Liver (tissue), 3 donors: ENCODE data around the gene SYT15.
"Not testable (repeated sequence)": the region's sequence is repeated elsewhere in the genome, so short reads cannot be mapped to it uniquely, and the experiment has no call there.

Source experiments
- GABPA ChIP-seq, 2 donors: IDR thresholded peaks in 1 of 2; conservative IDR thresholded peaks in 1 of 2; 2 replicates each; pipeline ENCODE4 v1.6.1; 2016; ENCODE audit warnings: antibody characterized with exemption in 2 of 2, mild to moderate bottlenecking in 1 of 2, moderate library complexity in 1 of 2
- RAD21 ChIP-seq, 2 donors: IDR thresholded peaks; 2 replicates each; pipeline ENCODE4 v1.6.1; 2016; ENCODE audit warnings: antibody characterized with exemption in 2 of 2, mild to moderate bottlenecking in 2 of 2
- RXRA ChIP-seq, 2 donors: IDR thresholded peaks; 2 replicates each; pipeline ENCODE4 v1.6.1; 2017 to 2018; ENCODE audit warnings: antibody characterized with exemption in 2 of 2, mild to moderate bottlenecking in 1 of 2
- SP1 ChIP-seq: IDR thresholded peaks from 2 replicates; pipeline ENCODE4 v1.6.1; 2018; ENCODE audit warnings: antibody characterized with exemption, mild to moderate bottlenecking
- TAF1 ChIP-seq: conservative IDR thresholded peaks from 2 replicates; pipeline ENCODE4 v1.6.1; 2016; ENCODE audit warnings: antibody characterized with exemption, mild to moderate bottlenecking
- TF ChIP-seq, protein P1 (sequence below): fragments of 150-350 bp; IDR thresholded peaks from 2 replicates; pipeline ENCODE4 v1.5.1; 2017; ENCODE audit warnings: improper control_type of control experiment, low read depth, low read length; ENCODE audit not compliant: missing input control
- TF ChIP-seq, protein P2 (sequence below): IDR thresholded peaks from 2 replicates; pipeline ENCODE4 v1.6.1; 2016; ENCODE audit warnings: antibody characterized with exemption
- TF ChIP-seq, protein P3 (sequence below): IDR thresholded peaks from 2 replicates; pipeline ENCODE4 v1.6.1; 2016; ENCODE audit warnings: antibody characterized with exemption
- TF ChIP-seq, protein P4 (sequence below): IDR thresholded peaks from 2 replicates; pipeline ENCODE4 v1.6.1; 2016; ENCODE audit warnings: antibody characterized with exemption, mild to moderate bottlenecking
- TF ChIP-seq, protein P5 (sequence below): IDR thresholded peaks from 2 replicates; pipeline ENCODE4 v1.6.1; 2016; ENCODE audit warnings: antibody characterized with exemption
- donor health status: healthy.
- donor health status: healthy.

DNA sequence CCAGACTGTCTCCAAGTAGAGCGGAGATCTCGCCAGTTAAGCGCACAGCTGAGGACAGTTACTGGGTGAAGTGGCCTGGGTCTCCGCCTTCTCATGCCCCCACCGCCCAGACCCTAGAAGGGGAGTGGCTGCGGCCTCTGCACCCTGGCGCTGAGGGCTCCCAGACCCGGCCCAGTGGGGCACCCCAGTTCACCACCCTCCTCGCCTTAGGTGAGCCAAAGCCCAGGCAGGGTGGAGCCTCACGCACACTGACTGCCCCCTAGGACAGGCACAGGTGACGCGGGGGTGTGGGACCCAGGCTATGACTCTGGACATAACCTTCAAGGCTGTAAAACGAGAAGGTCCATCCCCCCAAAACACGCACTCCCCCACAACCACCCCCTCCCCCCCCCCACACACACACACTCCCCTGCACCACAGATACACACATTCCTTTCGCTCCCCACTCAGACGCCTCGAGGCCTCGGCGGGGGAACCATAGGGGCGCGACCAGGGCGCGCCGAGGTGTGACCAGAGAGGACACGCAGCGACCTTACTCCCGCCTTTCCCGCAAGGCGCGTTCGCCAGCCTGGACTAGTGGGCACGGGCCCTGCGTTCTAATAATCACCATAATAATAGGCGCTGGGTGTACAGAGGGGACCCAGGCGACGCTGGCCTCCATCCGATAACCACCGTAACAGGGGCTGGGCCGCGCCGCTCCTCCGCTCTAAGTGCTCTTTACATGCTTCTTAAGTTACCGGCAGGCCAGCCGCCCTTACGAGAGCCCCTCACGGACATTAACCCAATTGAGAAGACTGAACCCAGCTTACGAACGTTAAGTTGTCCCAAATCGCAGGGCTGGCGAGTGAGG, 1.1 kb upstream of the SYT15 start:
- TF ChIP-seq, protein P1, sequence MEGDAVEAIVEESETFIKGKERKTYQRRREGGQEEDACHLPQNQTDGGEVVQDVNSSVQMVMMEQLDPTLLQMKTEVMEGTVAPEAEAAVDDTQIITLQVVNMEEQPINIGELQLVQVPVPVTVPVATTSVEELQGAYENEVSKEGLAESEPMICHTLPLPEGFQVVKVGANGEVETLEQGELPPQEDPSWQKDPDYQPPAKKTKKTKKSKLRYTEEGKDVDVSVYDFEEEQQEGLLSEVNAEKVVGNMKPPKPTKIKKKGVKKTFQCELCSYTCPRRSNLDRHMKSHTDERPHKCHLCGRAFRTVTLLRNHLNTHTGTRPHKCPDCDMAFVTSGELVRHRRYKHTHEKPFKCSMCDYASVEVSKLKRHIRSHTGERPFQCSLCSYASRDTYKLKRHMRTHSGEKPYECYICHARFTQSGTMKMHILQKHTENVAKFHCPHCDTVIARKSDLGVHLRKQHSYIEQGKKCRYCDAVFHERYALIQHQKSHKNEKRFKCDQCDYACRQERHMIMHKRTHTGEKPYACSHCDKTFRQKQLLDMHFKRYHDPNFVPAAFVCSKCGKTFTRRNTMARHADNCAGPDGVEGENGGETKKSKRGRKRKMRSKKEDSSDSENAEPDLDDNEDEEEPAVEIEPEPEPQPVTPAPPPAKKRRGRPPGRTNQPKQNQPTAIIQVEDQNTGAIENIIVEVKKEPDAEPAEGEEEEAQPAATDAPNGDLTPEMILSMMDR: not testable (repeated sequence)
- TF ChIP-seq, protein P2, sequence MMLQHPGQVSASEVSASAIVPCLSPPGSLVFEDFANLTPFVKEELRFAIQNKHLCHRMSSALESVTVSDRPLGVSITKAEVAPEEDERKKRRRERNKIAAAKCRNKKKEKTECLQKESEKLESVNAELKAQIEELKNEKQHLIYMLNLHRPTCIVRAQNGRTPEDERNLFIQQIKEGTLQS: not testable (repeated sequence)
- TF ChIP-seq, protein P3, sequence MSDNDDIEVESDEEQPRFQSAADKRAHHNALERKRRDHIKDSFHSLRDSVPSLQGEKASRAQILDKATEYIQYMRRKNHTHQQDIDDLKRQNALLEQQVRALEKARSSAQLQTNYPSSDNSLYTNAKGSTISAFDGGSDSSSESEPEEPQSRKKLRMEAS: not testable (repeated sequence)
- TF ChIP-seq, protein P4, sequence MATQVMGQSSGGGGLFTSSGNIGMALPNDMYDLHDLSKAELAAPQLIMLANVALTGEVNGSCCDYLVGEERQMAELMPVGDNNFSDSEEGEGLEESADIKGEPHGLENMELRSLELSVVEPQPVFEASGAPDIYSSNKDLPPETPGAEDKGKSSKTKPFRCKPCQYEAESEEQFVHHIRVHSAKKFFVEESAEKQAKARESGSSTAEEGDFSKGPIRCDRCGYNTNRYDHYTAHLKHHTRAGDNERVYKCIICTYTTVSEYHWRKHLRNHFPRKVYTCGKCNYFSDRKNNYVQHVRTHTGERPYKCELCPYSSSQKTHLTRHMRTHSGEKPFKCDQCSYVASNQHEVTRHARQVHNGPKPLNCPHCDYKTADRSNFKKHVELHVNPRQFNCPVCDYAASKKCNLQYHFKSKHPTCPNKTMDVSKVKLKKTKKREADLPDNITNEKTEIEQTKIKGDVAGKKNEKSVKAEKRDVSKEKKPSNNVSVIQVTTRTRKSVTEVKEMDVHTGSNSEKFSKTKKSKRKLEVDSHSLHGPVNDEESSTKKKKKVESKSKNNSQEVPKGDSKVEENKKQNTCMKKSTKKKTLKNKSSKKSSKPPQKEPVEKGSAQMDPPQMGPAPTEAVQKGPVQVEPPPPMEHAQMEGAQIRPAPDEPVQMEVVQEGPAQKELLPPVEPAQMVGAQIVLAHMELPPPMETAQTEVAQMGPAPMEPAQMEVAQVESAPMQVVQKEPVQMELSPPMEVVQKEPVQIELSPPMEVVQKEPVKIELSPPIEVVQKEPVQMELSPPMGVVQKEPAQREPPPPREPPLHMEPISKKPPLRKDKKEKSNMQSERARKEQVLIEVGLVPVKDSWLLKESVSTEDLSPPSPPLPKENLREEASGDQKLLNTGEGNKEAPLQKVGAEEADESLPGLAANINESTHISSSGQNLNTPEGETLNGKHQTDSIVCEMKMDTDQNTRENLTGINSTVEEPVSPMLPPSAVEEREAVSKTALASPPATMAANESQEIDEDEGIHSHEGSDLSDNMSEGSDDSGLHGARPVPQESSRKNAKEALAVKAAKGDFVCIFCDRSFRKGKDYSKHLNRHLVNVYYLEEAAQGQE: not testable (repeated sequence)
- TF ChIP-seq, protein P5, sequence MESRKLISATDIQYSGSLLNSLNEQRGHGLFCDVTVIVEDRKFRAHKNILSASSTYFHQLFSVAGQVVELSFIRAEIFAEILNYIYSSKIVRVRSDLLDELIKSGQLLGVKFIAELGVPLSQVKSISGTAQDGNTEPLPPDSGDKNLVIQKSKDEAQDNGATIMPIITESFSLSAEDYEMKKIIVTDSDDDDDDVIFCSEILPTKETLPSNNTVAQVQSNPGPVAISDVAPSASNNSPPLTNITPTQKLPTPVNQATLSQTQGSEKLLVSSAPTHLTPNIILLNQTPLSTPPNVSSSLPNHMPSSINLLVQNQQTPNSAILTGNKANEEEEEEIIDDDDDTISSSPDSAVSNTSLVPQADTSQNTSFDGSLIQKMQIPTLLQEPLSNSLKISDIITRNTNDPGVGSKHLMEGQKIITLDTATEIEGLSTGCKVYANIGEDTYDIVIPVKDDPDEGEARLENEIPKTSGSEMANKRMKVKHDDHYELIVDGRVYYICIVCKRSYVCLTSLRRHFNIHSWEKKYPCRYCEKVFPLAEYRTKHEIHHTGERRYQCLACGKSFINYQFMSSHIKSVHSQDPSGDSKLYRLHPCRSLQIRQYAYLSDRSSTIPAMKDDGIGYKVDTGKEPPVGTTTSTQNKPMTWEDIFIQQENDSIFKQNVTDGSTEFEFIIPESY: not testable (repeated sequence)
- TF ChIP-seq TAF1; RAD21 (IDR thresholded peaks at IDR 0.05); SP1; RXRA (IDR thresholded peaks at IDR 0.05); GABPA (IDR thresholded peaks at IDR 0.05 in 1 of 2, conservative IDR thresholded peaks at IDR 0.05 in 1 of 2): not testable (repeated sequence)
